Measurements from ENCODE around the gene CDH13.

The CDH13 gene

GRCh38 chr16:83409347-83409746, 782.6 kb downstream of the CDH13 start:
- H3K9me2 ChIP-seq (replicated peaks; ENCODE audit: control insufficient read depth, low read length), result no peaks in the 10 kb centered on the region
- H4K20me1 ChIP-seq (ENCODE audit: control insufficient read depth, insufficient read depth, low read depth, low read length), result no peaks in the 10 kb centered on the region
- no peaks in the 10 kb centered on the region for H3K27me3 ChIP-seq (ENCODE audit: control insufficient read depth, low read length)
- H3K36me3 ChIP-seq (ENCODE audit: control insufficient read depth, low read length), result no peaks in the 10 kb centered on the region
- H3K4me1 ChIP-seq (ENCODE audit: control insufficient read depth, low read length), result no peaks in the 10 kb centered on the region
- H3K4me2 ChIP-seq (ENCODE audit: low read length), result no peak overlapping the region
- H3K4me3 ChIP-seq (ENCODE audit: low read length), result no peak overlapping the region
- no peak overlapping the region for H3K27ac ChIP-seq (ENCODE audit: low read depth, low read length)
- no peaks in the 10 kb centered on the region for H3K9me3 ChIP-seq (ENCODE audit: control insufficient read depth, insufficient read depth, low read length)
- no peaks in the 10 kb centered on the region for H3K79me2 ChIP-seq (ENCODE audit: control insufficient read depth, low read length)
- no peak for TF ChIP-seq EZH2phosphoT487 (IDR thresholded peaks at IDR 0.05; ENCODE audit: borderline replicate concordance, low read length)
- H3F3A ChIP-seq (ENCODE audit: control insufficient read depth, insufficient read depth), result no peaks in the 10 kb centered on the region

- Histone ChIP-seq H3F3A (ENCODE audit: control insufficient read depth, insufficient read depth) (no peaks in the 10 kb centered on the region), H4K20me1 (ENCODE audit: control insufficient read depth, insufficient read depth, low read depth, low read length) (no peaks in the 10 kb centered on the region), H3K9me3 (ENCODE audit: control insufficient read depth, insufficient read depth, low read length) (no peaks in the 10 kb centered on the region), H3K36me3 (ENCODE audit: control insufficient read depth, low read length) (no peaks in the 10 kb centered on the region), H3K4me3 (ENCODE audit: low read length) (no peak overlapping the region), H3K79me2 (ENCODE audit: control insufficient read depth, low read length) (no peaks in the 10 kb centered on the region), H3K4me1 (ENCODE audit: control insufficient read depth, low read length) (no peaks in the 10 kb centered on the region), H3K9me2 (replicated peaks; ENCODE audit: control insufficient read depth, low read length) (no peaks in the 10 kb centered on the region), H3K27ac (ENCODE audit: low read depth, low read length) (no peak overlapping the region), H3K4me2 (ENCODE audit: low read length) (no peak overlapping the region), H3K27me3 (ENCODE audit: control insufficient read depth, low read length) (no peaks in the 10 kb centered on the region)
- no peak for TF ChIP-seq EZH2phosphoT487 (IDR thresholded peaks at IDR 0.05; ENCODE audit: borderline replicate concordance, low read length)
- TF ChIP-seq CTCF (IDR thresholded peaks at IDR 0.05; ENCODE audit: low read depth, low read length, poor library complexity, severe bottlenecking), result no peak
These were observed 791.8 kb downstream of the CDH13 start for GRCh38 chr16:83418565-83418964.

GRCh38 chr16:83420206-83420760, 793.5 kb downstream of the CDH13 start:
- no peaks in the 10 kb centered on the region for H3K4me1 ChIP-seq (ENCODE audit: control insufficient read depth, low read length)
- H3K79me2 ChIP-seq (ENCODE audit: control insufficient read depth, low read length), result no peaks in the 10 kb centered on the region
- TF ChIP-seq EZH2phosphoT487 (IDR thresholded peaks at IDR 0.05; ENCODE audit: borderline replicate concordance, low read length) (no peak), CTCF (IDR thresholded peaks at IDR 0.05; ENCODE audit: low read depth, low read length, poor library complexity, severe bottlenecking) (no peak)
- no peaks in the 10 kb centered on the region for H3F3A ChIP-seq (ENCODE audit: control insufficient read depth, insufficient read depth)
- no peaks in the 10 kb centered on the region for H3K36me3 ChIP-seq (ENCODE audit: control insufficient read depth, low read length)
- no peak overlapping the region for H3K4me2 ChIP-seq (ENCODE audit: low read length)
- no peaks in the 10 kb centered on the region for H3K9me2 ChIP-seq (replicated peaks; ENCODE audit: control insufficient read depth, low read length)
- H3K27ac ChIP-seq (ENCODE audit: low read depth, low read length), result no peak overlapping the region
- no peaks in the 10 kb centered on the region for H3K27me3 ChIP-seq (ENCODE audit: control insufficient read depth, low read length)
- no peak overlapping the region for H3K4me3 ChIP-seq (ENCODE audit: low read length)
- no peaks in the 10 kb centered on the region for H3K9me3 ChIP-seq (ENCODE audit: control insufficient read depth, insufficient read depth, low read length)
- no peaks in the 10 kb centered on the region for H4K20me1 ChIP-seq (ENCODE audit: control insufficient read depth, insufficient read depth, low read depth, low read length)

- Histone ChIP-seq H3K9me2 (replicated peaks; ENCODE audit: control insufficient read depth, low read length) (no peaks in the 10 kb centered on the region), H3K4me1 (ENCODE audit: control insufficient read depth, low read length) (no peaks in the 10 kb centered on the region), H3K4me3 (ENCODE audit: low read length) (no peak overlapping the region), H3K36me3 (ENCODE audit: control insufficient read depth, low read length) (no peaks in the 10 kb centered on the region), H3F3A (ENCODE audit: control insufficient read depth, insufficient read depth) (no peaks in the 10 kb centered on the region), H4K20me1 (ENCODE audit: control insufficient read depth, insufficient read depth, low read depth, low read length) (no peaks in the 10 kb centered on the region), H3K9me3 (ENCODE audit: control insufficient read depth, insufficient read depth, low read length) (no peaks in the 10 kb centered on the region), H3K27ac (ENCODE audit: low read depth, low read length) (no peak overlapping the region), H3K27me3 (ENCODE audit: control insufficient read depth, low read length) (no peaks in the 10 kb centered on the region), H3K79me2 (ENCODE audit: control insufficient read depth, low read length) (no peaks in the 10 kb centered on the region), H3K4me2 (ENCODE audit: low read length) (no peak overlapping the region)
- TF ChIP-seq CTCF (IDR thresholded peaks at IDR 0.05; ENCODE audit: low read depth, low read length, poor library complexity, severe bottlenecking), result no peak
- no peak for TF ChIP-seq EZH2phosphoT487 (IDR thresholded peaks at IDR 0.05; ENCODE audit: borderline replicate concordance, low read length)
These were observed 806.4 kb downstream of the CDH13 start for GRCh38 chr16:83433201-83433600.

Measured in DOHH2 (cell line).